ENCODE results near the gene NHS.

- TF ChIP-seq CTCF (IDR thresholded peaks at IDR 0.05): no peak
- no peak for TF ChIP-seq POLR2A (IDR thresholded peaks at IDR 0.05)
These were observed 22.1 kb downstream of the NHS start for GRCh38 chrX:17397074-17397473.
